Amniotic epithelial cell (primary cell): ENCODE data around the gene OVCA2.
A peak's percentile ranks its signal among the peaks of the same experiment; 100 is the strongest.

ENCODE experiments used
- DNase-seq: peaks from one replicate; pipeline ENCODE4 v3.0.0-alpha.2; 2010; ENCODE audit warnings: low read depth

The OVCA2 gene

GRCh38 chr17:2086306-2086705 lies 44.5 kb downstream of the OVCA2 start:
- no peak for DNase-seq

GRCh38 chr17:2087597-2088211 lies 45.9 kb downstream of the OVCA2 start:
- no peak for DNase-seq

- peak; percentile 64 for DNase-seq
These were observed 47.2 kb downstream of the OVCA2 start for GRCh38 chr17:2089021-2089422.

GRCh38 chr17:2090210-2090641 lies 48.4 kb downstream of the OVCA2 start:
- no peak for DNase-seq

GRCh38 chr17:2090804-2091534 lies 49.1 kb downstream of the OVCA2 start:
- DNase-seq = peak; percentile 98

GRCh38 chr17:2092253-2092652 lies 50.4 kb downstream of the OVCA2 start:
- DNase-seq = no peak
